Inflammatory macrophage (primary cell): ENCODE results near the gene LKAAEAR1.
A peak's percentile ranks its signal among the peaks of the same experiment; 100 is the strongest.

Source experiments
- DNase-seq, 2 donors: peaks; one replicate each; pipeline ENCODE4 v3.0.0-alpha.2; 2020 to 2022

Gene LKAAEAR1

GRCh38 chr20:64077876-64078551 lies 6.2 kb downstream of the LKAAEAR1 start:
- peak; percentile 26 to 31 for DNase-seq

- no peak for DNase-seq
Observed at GRCh38 chr20:64077541-64077875, 6.7 kb downstream of the LKAAEAR1 start.

GRCh38 chr20:64077094-64077493 lies 7.1 kb downstream of the LKAAEAR1 start:
- DNase-seq: peak; percentile 59 to 74

GRCh38 chr20:64076061-64076997 lies 7.9 kb downstream of the LKAAEAR1 start:
- DNase-seq: no peak

- no peak for DNase-seq
Observed at GRCh38 chr20:64075556-64075955, 8.6 kb downstream of the LKAAEAR1 start.

GRCh38 chr20:64074963-64075362 lies 9.2 kb downstream of the LKAAEAR1 start:
- DNase-seq: no peak

- DNase-seq: no peak
Observed at GRCh38 chr20:64074184-64074789, 9.9 kb downstream of the LKAAEAR1 start.

- DNase-seq: no peak
Observed at GRCh38 chr20:64073476-64074183, 10.6 kb downstream of the LKAAEAR1 start.

- no peak for DNase-seq
Observed at GRCh38 chr20:64072498-64073063, 11.6 kb downstream of the LKAAEAR1 start.

GRCh38 chr20:64071341-64072332 lies 12.6 kb downstream of the LKAAEAR1 start:
- DNase-seq: no peak

- no peak for DNase-seq
Observed at GRCh38 chr20:64070244-64070993, 13.8 kb downstream of the LKAAEAR1 start.

- no peak for DNase-seq
Observed at GRCh38 chr20:64069614-64070243, 14.5 kb downstream of the LKAAEAR1 start.

- no peak for DNase-seq
Observed at GRCh38 chr20:64069209-64069613, 15.0 kb downstream of the LKAAEAR1 start.

- no peak for DNase-seq
Observed at GRCh38 chr20:64068386-64069208, 15.6 kb downstream of the LKAAEAR1 start.

- no peak for DNase-seq
Observed at GRCh38 chr20:64067733-64068307, 16.4 kb downstream of the LKAAEAR1 start.

GRCh38 chr20:64067005-64067632 lies 17.1 kb downstream of the LKAAEAR1 start:
- DNase-seq: no peak

GRCh38 chr20:64065974-64066343 lies 18.2 kb downstream of the LKAAEAR1 start:
- DNase-seq: peak in 1 of 2 donors; percentile 22
